Fibroblast of the aortic adventitia (primary cell): ENCODE data around the gene CAPZA2. TPM values are rescaled to one million over a fixed set of nuclear protein-coding genes. Genes with fewer than 3 reads are reported as not detected.

ENCODE experiments used
- DNase-seq: peaks from one replicate; pipeline ENCODE4 v3.0.0-alpha.2; 2010; ENCODE audit warnings: low read depth
- H3K4me3 ChIP-seq: 2 replicates; pipeline ENCODE4 v1.5.1; 2011; ENCODE audit warnings: low read depth, mild to moderate bottlenecking, control low read depth, low read length, moderate library complexity
- CTCF ChIP-seq: IDR thresholded peaks from 2 replicates; pipeline ENCODE4 v1.5.1; 2011; ENCODE audit warnings: mild to moderate bottlenecking, low read length, control low read depth, inconsistent platforms; ENCODE audit not compliant: insufficient read depth
- total RNA-seq: library from RNA; depleted of rRNA; stranded (reverse); fragments of >200 nt; gene quantifications from 2 replicates; pipeline ENCODE4 v1.2.3, GENCODE V29; 2012; ENCODE audit warnings: low replicate concordance

CAPZA2 gene
- total RNA-seq, 1 donor = 174 TPM

GRCh38 chr7:116859323-116859722, 3.1 kb upstream of the CAPZA2 start:
- DNase-seq = peak; percentile 77
- no peak for TF ChIP-seq CTCF
- no peak overlapping the region for H3K4me3 ChIP-seq

- no peak overlapping the region for H3K4me3 ChIP-seq
- no peak for DNase-seq
- TF ChIP-seq CTCF = no peak
Observed at GRCh38 chr7:116861717-116862116, 670 bp upstream of the CAPZA2 start.

- H3K4me3 ChIP-seq = peak overlapping the region; percentile 85
- peak; percentile 28 for TF ChIP-seq CTCF
- no peak for DNase-seq
Observed at GRCh38 chr7:116862951-116863670, 724 bp downstream of the CAPZA2 start.

GRCh38 chr7:116863936-116864500, 1.6 kb downstream of the CAPZA2 start:
- no peak for DNase-seq
- peak overlapping the region; percentile 85 for H3K4me3 ChIP-seq
- TF ChIP-seq CTCF = no peak

GRCh38 chr7:116871061-116871700, 8.8 kb downstream of the CAPZA2 start:
- DNase-seq = no peak
- no peak overlapping the region for H3K4me3 ChIP-seq
- TF ChIP-seq CTCF = no peak

- no peak overlapping the region for H3K4me3 ChIP-seq
- DNase-seq = peak; percentile 47
- TF ChIP-seq CTCF = no peak
Observed at GRCh38 chr7:116872026-116872425, 9.6 kb downstream of the CAPZA2 start.
